Hippocampal formation (tissue), 2 donors: ENCODE results near the gene JAK3.

Experiments used
- DNase-seq, 2 donors: peaks; one replicate each; lab custom pipeline; 2025; lab: John Stamatoyannopoulos, UW

JAK3 gene

GRCh38 chr19:17840019-17840418 lies 7.8 kb downstream of the JAK3 start:
- DNase-seq = no peak

GRCh38 chr19:17837972-17838371 lies 9.8 kb downstream of the JAK3 start:
- DNase-seq = no peak

- DNase-seq = no peak
These were observed 11.3 kb downstream of the JAK3 start for GRCh38 chr19:17836530-17836929.

GRCh38 chr19:17835182-17836006 lies 12.4 kb downstream of the JAK3 start:
- DNase-seq = no peak

- DNase-seq = no peak
These were observed 13.2 kb downstream of the JAK3 start for GRCh38 chr19:17834350-17835181.

- DNase-seq = no peak
These were observed 15.2 kb downstream of the JAK3 start for GRCh38 chr19:17832443-17833208.

- no peak for DNase-seq
These were observed 16.3 kb downstream of the JAK3 start for GRCh38 chr19:17831419-17831888.

GRCh38 chr19:17830567-17831418 lies 17.0 kb downstream of the JAK3 start:
- peak; percentile 59 to 64 for DNase-seq

- no peak for DNase-seq
These were observed 17.8 kb downstream of the JAK3 start for GRCh38 chr19:17829855-17830566.

- no peak for DNase-seq
These were observed 21.2 kb downstream of the JAK3 start for GRCh38 chr19:17826508-17827056.

GRCh38 chr19:17824339-17824738 lies 23.4 kb downstream of the JAK3 start:
- DNase-seq = no peak

- no peak for DNase-seq
These were observed 26.6 kb downstream of the JAK3 start, which contains the start of gene INSL3 for GRCh38 chr19:17821190-17821589. INSL3 (minus strand) TSS chr19:17821519; CDS start chr19:17821506, 13 bp downstream.

GRCh38 chr19:17817668-17818363 lies 30.0 kb downstream of the JAK3 start:
- no peak for DNase-seq

GRCh38 chr19:17812099-17812498 lies 35.7 kb downstream of the JAK3 start:
- no peak for DNase-seq

GRCh38 chr19:17811681-17812080 lies 36.1 kb downstream of the JAK3 start:
- no peak for DNase-seq

GRCh38 chr19:17811103-17811502 lies 36.7 kb downstream of the JAK3 start:
- no peak for DNase-seq

- DNase-seq = no peak
These were observed 40.0 kb downstream of the JAK3 start for GRCh38 chr19:17807731-17808316.

- DNase-seq = no peak
These were observed 40.8 kb downstream of the JAK3 start for GRCh38 chr19:17806945-17807344.

GRCh38 chr19:17805427-17805826 lies 42.4 kb downstream of the JAK3 start:
- DNase-seq = no peak
